Ishikawa (cell line): ENCODE data around the gene CYB561.

Source experiments
- CEBPB ChIP-seq: IDR thresholded peaks from 2 replicates; pipeline ENCODE4 v1.6.1; 2012
- EGR1 ChIP-seq: IDR thresholded peaks from 2 replicates; pipeline ENCODE4 v1.6.1; 2012
- EP300 ChIP-seq: IDR thresholded peaks from 2 replicates; pipeline ENCODE4 v1.6.1; 2012; ENCODE audit warnings: borderline replicate concordance
- RAD21 ChIP-seq: IDR thresholded peaks from 2 replicates; pipeline ENCODE4 v1.6.1; 2012; ENCODE audit warnings: low read depth
- ZBTB7A ChIP-seq: IDR thresholded peaks from 2 replicates; pipeline ENCODE4 v1.6.1; 2012; ENCODE audit warnings: low read depth
- TF ChIP-seq, protein P1 (sequence below): IDR thresholded peaks from 2 replicates; pipeline ENCODE4 v1.6.1; 2012; ENCODE audit warnings: low read depth, mild to moderate bottlenecking
- TF ChIP-seq, protein P2 (sequence below): IDR thresholded peaks from 2 replicates; pipeline ENCODE4 v1.6.1; 2012

GRCh38 chr17:63474174-63474573, 28.1 kb upstream of the CYB561 start:
- TF ChIP-seq, protein P1, sequence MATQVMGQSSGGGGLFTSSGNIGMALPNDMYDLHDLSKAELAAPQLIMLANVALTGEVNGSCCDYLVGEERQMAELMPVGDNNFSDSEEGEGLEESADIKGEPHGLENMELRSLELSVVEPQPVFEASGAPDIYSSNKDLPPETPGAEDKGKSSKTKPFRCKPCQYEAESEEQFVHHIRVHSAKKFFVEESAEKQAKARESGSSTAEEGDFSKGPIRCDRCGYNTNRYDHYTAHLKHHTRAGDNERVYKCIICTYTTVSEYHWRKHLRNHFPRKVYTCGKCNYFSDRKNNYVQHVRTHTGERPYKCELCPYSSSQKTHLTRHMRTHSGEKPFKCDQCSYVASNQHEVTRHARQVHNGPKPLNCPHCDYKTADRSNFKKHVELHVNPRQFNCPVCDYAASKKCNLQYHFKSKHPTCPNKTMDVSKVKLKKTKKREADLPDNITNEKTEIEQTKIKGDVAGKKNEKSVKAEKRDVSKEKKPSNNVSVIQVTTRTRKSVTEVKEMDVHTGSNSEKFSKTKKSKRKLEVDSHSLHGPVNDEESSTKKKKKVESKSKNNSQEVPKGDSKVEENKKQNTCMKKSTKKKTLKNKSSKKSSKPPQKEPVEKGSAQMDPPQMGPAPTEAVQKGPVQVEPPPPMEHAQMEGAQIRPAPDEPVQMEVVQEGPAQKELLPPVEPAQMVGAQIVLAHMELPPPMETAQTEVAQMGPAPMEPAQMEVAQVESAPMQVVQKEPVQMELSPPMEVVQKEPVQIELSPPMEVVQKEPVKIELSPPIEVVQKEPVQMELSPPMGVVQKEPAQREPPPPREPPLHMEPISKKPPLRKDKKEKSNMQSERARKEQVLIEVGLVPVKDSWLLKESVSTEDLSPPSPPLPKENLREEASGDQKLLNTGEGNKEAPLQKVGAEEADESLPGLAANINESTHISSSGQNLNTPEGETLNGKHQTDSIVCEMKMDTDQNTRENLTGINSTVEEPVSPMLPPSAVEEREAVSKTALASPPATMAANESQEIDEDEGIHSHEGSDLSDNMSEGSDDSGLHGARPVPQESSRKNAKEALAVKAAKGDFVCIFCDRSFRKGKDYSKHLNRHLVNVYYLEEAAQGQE = no peak
- TF ChIP-seq ZBTB7A (no peak), RAD21 (no peak), EP300 (no peak), EGR1 (no peak), CEBPB (no peak)
- TF ChIP-seq, protein P2, sequence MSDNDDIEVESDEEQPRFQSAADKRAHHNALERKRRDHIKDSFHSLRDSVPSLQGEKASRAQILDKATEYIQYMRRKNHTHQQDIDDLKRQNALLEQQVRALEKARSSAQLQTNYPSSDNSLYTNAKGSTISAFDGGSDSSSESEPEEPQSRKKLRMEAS = no peak
